CD4-positive, alpha-beta T cell treated with Interleukin-10 for 1 hour (primary cell): Measurements from ENCODE around the gene ITPRIP.

Experiments
- DNase-seq: peaks from one replicate; pipeline ENCODE4 v3.0.0-alpha.2; 2020

The ITPRIP gene

DNA sequence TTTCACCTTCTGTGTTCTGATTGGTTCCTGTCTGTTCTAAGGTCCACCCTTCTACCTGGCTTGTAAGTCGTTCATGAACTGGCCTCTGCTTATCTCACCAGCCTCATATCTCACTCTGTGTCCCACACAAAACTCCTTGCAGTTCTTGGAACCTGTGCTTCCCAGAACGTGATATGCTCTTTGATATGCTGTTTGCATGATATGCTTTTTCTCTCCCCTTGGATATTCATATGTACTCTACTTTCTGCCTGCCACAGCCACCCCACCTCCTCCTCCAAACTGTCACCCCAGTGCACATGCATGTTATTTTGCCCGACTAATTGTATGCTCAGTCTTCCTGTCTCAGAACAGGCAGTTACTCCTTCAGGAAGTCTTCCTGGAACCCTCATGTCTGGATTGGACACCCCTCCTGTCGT, 1.9 kb upstream of the ITPRIP start:
- no peak for DNase-seq

DNA sequence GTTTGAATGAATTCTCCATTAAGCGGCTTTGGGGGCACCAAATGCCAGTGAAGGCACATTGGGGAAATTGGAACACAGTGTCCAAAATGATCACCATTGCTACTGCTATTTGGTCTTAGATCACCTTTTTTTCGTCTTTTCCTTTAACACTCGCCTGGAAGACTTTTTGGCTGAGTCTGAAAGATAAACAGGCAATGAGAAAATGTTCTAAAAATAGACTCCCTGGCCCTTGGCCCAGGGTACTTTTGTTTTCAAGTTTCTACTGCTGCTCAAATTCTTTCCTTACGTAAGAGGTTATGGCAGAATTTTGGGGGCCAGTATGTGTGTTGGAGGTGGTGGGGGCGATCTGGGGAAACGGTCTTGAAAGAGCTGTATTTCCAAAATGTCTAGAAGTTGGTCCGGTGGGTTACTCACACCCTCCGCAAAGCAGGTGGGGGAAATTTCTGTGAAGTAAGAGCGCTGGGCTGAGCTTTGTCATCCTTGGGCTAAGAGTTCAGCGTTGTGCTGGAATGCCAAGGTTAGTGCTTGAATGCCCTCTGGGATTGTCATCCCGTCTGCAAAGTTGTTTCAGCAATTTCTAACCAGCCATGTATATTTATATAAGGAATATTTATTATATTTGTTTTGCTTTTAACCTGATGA, 1.3 kb upstream of the ITPRIP start:
- DNase-seq = no peak

DNA sequence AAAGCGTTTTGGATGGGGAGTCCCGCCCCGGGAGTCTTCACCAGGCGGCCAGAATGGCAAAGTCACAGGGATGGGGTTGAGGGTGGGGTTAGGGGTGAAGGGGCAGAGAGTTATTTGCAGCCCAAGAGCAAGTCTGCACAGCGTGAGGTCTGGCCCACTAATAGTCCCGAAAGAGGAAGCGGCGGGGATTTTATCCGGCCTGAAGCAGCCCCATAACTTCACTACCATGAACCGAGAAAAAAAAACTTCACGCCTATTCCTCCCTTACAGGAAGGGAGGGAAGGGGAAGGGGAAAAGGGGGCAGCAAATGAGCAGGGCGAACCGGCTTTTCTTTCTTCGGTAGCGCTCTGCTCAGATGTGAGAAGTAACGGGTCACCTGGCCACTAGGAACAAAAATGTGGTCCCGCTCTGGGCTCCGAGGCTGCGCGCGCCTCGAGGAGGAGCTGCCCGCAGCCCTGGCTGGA, 712 bp downstream of the ITPRIP start:
- peak; percentile 49 for DNase-seq

DNA sequence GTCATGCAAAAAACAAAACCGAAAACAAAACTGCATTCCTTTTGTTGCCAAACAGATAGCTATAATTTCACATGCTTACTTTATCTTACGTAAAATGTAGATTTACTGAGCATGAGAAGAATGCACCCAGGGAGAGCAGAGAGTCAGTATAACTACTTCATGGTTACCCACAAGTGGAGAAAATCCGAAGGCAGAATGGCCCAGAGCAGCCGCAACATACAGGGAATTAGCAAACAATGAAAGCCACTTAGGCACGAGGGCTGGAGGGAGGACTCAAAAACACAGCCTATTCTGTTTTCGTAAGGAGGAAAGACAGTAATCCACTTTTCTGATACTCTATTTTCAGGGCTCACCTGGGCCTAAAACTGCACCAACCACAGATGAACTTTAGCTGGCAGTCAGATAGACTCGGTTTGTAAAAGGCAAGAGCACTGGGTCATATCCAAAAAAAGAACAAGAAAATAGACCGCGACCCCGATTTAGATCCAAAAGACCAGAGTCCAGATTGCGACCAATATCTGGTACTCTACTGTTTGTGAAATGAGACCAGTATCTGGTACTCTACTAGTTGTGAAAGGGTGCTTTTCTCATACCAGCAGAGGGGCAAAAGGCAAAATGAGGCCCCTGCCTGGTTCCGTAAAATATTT, 1.3 kb downstream of the ITPRIP start:
- DNase-seq = no peak

DNA sequence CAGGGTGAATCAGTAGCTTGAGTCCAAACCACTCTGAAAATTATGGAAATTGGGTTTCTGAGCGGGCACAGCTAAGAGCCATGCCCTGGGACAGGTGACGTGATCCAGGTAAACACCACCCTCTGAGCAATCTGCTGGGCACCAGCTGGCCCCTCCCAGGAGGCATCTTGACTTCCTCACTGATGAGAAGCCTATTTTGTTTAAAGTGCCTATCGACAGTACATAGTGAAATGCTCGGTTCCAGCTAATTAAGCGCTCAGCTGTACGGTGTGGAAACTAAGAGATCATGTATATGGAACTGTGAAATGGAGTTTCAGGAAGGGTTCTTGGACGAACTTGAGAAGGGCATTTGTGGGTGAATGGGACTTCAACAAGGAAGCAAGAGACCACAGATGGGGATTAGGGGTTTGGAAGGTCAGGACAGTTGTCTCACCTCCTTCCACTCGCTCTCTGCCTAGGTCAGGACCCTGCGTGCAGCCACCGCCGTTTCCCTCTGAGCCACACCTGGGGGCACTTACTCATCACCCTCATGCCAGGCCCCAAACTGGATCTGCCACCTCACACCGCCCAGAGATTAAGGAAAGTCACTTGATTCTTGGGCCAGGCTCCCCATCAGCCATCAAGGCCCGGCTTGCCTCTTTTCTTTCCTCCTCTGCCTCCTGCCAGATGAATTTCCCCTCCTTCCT, 3.2 kb downstream of the ITPRIP start:
- no peak for DNase-seq

DNA sequence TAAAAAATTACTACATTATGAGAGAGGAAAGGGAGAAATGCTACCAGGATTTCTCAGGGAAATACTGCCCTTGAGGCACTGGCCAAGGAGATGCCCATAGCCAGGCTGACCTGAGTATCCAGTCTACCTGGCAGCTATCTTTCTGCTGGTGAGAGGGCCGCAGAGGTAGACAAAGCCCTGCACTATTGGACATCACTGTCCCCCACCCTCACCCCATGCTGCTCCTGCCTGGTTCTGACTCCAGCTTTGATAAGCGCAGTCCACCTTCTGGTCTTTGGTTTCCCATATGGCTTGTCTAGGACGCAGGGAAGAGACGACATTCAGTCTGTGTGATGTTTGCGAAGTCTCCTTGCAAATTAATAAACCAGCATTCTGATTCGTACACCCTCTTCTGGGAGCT, 3.7 kb downstream of the ITPRIP start:
- no peak for DNase-seq

DNA sequence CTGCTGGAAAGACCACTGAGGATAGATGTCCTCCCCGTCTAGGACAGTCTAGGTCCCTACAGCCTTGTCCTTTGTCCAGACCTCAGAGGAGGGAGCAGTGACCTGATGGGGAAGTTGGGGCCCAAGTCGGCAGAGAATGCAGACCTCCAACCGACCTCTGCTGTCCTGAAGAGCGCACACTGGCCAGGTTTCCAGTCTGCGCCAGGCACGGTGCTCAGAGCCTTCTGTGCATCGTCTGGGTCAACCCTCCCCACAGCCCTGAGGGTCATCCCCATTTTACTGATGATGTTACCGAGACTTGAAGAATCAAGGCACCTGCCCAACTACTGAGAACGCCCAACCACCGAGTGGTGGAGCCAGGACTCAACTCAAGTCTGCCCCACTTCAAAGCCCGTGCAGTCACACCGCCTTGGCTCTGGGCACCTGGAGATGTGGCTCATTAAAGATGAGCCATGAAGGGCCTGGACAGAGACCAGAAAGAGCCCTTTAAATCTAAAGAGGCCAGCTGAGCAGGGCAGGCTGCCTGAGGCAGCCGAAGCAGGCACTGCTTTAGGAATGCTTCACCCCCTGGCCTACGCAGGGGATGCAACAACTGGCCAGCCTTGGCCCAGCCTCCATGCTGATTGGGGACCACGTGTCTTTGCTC, 4.4 kb downstream of the ITPRIP start:
- DNase-seq = no peak

DNA sequence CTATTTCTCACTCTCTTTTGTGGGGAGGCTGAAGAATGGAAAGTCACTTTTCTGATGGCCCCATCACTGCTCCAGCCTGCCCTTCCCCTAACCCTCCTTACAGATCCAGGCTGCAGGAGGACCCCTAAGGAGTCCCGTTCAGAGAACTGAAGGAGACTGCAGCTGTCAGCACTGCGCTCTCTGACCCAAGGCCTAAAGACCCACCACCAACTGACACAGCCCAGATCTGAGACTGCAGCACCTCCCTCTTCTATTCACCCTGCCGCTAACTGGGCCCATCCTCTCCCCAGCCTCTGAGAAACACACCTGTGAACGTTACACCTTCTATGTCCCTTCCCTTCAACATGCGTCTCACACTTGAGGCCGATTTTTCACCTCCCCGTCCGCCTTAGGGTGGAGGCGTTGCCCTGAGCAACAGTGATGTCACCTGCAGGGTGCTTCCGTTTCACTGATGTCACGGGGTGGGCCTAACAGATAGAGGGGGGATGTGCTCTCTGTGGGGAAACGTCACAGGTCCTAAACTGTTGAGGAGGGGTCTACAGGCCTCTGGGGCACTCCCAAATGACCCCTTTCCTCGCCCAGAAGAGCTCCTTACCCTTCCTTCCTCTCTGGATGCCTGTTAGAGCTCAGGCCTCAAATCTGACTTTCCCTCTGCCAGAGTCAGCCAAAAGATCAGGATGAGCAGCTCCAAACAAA, 5.1 kb downstream of the ITPRIP start:
- DNase-seq = peak; percentile 76

DNA sequence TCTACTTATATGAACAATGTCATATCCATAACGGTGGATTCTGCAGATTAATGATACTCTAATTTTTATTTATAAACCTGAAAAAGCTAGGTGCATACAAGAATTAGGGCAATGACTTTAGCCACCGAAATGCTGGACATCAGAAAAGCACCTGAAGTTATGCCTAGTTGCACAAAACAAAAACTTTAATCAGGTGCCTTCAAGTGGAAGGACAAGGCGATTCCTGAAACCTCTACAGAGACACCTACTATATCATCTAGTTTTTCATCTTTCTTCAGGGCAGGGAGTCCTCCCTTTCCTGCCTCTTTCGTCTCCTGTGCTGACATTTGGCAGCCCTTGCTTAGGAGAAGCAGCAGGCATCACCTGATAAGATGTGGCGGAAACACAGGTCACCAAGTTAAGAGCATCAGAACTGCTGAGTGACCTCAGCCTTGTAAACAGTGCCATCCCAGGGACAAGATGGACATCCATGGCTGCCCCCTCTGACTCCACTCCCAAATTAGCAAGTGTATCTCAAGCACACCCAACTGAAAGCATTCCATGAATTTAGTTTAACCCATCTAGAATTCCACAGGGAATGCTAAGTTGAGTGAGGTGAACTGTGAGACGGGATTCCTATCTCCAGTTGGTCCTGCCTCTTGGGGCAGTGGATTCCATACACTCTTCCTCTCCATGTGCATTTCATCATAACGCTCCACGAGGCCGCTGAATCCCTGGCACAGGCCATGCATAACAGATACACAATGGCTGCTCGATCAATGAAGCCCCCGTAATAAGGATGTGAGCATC, 5.8 kb downstream of the ITPRIP start:
- DNase-seq = no peak

DNA sequence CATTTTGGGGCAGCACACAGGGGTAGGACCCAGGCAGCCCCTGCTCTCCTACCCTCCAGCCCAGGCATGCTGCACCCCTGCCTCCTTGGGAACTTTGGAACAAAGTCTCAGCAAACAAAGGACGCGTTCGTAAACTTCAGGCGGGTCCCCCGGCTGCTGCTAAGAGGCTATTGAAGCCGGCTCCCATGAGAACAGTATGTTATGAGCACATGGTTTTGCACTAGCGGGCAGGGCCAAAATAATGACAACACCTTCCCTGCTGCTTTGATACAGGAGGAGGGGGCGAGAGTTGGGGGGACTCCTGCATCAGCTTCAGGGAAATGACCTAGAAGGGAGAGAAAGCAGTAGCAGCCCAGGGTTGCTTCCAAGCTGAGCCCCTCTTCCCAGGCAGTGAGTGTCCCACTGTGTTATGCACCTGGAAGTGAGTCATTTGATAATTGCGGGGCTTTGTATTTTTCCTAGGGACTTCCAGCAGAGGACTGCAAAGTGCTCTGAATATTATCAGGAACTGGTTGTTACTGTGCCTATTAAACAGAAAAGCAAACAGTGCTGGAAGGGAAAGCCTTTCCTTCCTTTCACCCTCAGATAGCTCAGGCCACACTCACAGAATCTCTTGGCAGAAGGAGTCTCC, 6.9 kb downstream of the ITPRIP start:
- DNase-seq = no peak

DNA sequence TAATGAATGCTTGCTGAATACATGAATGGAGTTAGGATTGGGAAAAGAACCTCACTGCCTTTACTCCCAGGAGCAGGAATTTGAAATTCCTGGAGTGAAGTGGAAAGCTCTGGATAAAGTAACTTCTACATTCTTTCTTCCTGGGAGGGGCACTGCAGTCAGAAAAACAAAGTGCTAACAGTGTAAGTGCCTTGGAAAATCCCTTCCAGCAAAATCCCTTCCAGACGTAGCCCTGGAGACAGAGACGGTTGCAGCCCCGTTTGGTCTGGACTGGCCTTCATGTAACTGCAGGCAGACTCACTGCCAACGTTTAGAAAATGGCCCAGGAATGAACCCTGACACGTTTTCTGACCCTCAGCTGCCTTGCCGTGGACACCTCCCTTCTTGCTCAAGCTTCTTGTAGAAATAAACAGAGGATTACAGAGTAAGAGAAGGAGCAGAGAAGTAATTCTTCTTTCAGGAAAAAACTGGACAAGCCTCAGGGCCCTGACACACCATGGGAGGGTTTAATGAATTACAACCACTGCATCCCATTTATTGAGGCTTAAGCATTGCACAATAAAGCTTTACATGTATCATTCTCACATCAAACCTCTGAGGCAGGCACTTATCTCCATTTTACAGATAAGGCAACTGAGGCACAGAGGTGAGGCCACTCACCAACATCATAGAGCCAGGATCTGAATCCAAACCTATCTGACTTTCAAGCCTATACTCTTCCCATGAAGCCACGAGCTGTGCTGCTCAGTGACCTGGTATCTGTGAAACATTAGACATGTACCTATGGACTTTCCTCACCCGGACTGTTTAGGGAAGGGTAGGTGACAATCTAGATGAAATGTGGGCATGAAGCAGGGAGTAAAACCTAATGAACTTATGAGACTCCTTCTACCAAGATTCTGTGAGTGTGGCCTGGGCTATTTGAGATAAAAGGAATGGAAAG, 7.8 kb downstream of the ITPRIP start:
- DNase-seq = no peak

DNA sequence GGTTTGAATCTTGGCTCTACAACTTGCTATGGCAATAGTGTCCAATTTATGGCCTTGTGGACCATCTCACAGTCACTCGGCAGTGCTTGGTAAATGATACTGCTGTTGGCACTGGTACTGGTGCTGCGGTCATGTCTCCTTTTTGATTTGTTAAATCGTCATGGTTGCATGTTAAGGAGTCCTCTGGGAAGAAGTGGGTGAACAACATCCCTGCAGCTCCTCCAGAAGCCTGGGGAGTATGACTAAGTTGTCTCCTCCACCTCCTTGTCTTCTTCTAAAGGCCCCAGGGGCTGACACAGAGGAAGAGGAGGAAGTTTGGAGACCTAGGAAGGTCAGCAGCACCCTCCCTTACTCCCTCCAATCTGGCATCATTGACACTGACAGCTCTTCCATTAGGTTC, 8.5 kb downstream of the ITPRIP start:
- no peak for DNase-seq

DNA sequence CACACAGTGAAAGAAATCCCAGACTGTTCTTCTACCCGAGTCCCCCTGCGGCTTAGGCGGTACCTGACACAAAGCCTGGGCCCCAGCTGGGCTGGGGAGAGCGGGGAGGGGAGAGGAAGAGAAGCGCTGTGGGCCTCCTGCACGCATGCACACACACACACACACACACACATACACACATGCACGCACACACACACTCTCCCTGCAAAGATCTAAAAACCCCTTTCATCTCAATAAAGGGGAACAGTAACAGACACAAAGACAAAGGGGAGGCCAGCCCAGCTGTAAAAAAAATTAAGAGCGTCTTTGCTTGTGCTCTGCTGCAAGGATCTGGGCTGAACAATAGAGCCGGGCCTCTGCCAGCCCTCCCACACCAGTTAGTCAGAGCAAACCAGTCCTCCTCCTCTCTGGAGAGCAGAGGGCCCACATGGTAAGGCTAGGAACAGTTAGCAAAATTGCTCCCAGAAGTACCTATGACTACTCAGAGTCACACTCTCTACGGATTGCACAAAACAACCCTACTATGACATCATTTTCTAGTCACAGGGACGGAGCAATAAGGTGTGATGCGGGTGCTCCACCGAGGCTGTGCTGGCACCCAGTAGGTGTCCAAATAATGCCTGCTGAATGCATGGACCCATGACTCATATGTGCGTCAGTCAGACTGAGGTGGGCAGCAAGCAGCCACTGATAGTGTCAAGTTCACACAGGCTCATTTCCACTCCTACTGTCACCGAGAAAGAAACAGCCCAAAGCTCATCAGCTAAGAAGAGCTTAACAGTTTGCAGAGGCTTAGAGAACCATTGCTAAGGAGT, 9.2 kb downstream of the ITPRIP start:
- peak; percentile 76 for DNase-seq

DNA sequence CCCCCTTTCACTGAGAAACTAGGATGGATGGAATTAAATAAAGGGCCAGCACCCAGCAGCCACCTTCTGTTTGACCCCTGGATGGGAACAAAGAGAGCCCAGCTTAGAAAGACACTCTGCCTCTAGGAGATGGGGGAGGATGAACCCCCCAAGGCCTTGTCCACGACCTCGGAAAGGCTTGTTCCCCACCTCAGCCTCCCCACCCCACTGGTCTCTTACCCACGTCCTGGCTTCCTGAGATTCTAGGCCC, 9.7 kb downstream of the ITPRIP start:
- no peak for DNase-seq

DNA sequence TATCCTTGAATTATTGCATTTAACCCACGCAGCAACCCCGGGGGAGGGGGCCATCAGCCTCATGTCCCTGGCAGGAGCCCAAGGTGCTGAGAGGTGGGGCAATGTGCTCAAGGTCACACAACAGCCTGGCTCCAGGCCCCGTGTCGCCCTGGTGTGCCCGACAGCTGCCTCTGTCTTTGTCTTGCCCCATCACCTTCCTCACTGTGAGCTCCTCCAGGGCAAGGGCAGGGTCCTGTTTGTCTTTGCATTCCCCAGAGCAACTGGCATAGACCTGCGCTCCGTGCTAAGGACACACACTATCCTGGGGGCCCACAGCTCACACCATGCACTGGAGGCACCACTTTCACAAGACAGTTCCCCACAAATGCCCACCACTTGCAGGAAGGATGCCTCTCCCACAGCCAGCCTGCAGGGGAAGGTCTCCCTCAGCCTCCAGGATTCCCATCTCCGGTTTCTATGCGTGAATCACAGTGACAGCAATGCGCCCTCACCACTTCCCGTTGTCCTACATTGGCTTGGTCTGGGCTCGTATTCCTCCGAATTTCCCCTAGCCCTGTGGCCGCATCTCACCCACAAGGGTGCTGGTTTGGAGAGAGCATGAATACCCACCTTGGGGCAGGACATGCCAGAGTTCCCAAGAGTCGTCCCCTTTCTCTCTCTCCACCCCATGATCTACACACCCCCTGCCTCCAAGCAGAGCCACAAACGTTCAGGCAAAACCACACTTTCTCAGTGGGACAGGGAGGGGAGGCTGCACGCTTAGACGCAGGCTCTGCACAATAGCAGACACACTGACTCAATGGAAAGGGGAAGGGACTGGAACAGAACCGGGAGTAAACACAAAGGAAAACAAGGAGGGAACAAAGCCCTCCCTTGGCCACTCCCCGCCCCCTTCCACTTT, 10.3 kb downstream of the ITPRIP start:
- DNase-seq = no peak

DNA sequence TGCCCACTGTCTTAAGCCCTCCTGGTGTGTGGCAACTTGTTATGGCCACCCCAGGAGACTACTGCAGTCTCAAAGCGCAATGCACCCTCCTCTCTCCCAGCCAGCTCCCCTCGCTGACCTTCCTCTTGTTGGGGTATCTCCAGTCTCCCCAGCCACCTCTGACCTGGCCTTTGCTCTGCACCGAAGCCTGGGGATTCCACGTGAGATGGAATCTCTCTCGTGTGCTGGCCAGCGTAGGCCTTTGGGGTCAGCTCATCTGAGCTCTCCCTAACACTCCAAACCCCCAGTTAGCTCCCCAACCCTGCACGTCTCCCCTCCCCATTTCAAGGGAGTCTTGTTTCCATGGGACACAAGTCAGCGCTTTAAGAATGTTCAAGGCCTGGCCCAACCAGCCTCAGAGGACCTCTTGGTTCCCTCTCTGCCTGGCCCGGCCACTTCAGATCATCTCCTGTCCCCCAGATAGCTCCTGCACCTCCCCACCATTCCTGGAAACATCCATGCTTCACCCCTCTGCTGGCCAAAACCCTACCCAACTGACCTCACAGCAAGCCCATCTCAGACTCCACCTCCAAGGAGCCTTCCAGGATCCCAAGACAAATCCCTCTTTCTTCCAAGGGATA, 11.2 kb downstream of the ITPRIP start:
- DNase-seq = no peak

DNA sequence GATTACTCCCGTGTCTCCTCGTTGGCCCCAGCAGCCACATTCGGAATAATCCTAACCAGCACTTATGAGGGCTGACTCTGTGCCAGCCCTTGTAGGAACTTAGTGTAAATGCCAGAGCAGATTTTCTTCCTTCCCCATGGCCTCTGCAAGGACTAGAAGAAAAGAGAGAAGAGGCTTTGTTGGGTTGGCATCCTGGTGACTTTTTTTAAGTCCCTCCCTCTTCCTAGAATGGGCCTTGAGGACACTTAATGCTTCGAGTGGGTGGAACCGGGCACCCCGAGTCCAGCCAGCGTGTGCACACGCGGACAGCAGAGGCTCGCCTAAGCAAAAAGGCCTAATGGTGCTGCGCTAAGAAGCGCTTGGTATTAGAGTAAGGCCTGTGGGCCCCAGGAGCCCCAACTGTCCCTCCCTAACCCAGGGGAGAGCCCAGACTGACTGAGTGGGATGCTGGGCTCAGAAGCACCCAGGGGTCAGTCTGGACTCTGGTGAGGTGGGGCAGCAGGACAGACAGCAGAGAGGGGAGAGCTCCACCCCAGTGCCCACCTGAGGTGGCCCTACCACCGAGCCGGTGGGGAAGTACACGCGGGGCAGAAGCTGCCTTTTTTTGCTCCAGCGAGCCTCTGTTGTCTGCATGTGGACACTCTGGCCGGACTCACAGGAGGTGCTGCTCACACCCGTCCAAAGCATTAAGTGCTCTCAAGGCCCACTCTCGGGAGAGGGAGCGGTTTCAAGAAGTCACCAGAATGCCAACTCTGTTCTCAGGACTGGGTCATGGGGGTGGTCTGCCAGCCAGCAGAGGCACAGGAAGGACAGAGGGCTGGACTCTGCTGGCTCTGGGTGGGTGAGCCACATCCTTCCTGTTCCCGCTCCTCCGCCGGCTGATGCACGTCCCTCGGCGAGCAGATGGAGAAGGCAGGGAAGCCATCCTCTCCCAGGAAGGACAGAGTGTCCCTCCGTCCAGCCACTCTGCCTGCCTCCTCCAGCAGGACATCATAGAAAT, 12.5 kb downstream of the ITPRIP start:
- no peak for DNase-seq
